HepG2 (cell line): ENCODE data around the gene ZBTB7B. TPM values are rescaled to one million over a fixed set of nuclear protein-coding genes. Genes with fewer than 3 reads are reported as not detected.

Experiments used
- ATAC-seq: fragments of 200-7000 bp; cut with Tn5 transposase; 3 replicates; pipeline ENCODE4 v1.9.1; 2020; ENCODE audit warnings: mild to moderate bottlenecking, moderate library complexity
- BruUV-seq: library from RNA; stranded (reverse); fragments of 400-500 nt; replicated peaks from 2 replicates; lab custom pipeline; 2021; lab: Mats Ljungman, UMichigan
- CTCF ChIA-PET: fragments of 300-600 bp; formaldehyde crosslinking; extraction: SDS; loops from one replicate; lab custom pipeline; 2021; ENCODE audit warnings: low total read pairs, inconsistent platforms, low intra/inter-chr PET ratio; lab: Yijun Ruan, JAX
- POLR2A ChIA-PET: fragments of 350-600 bp; sonication (Branson Sonifier 250); formaldehyde crosslinking; loops from one replicate; lab custom pipeline; 2020; ENCODE audit warnings: antibody characterized with exemption, inconsistent platforms; lab: Yijun Ruan, JAX
- DNase-seq: peaks from one replicate; pipeline ENCODE4 v3.0.0-alpha.2; 2015; ENCODE audit warnings: low spot score
- FAIRE-seq: peaks from 3 replicates; lab custom pipeline; 2011; peaks lifted over from hg19 to GRCh38; lab: Jason Lieb, UNC
- H2AFZ ChIP-seq: one replicate; pipeline ENCODE4 v1.6.1; 2011; ENCODE audit warnings: low read length, inconsistent platforms
- H3K27ac ChIP-seq: fragments of 300-600 bp; 3 replicates; pipeline ENCODE4 v1.8.0; 2011; ENCODE audit warnings: mixed run types, mild to moderate bottlenecking, mixed read lengths, low read length, inconsistent platforms; ENCODE audit not compliant: insufficient read depth; ENCODE audit errors: extremely low read length
- H3K27me3 ChIP-seq, 2 experiments: fragments of 200-600 bp in 1 of 2; 2 replicates in 1 of 2; 3 replicates in 1 of 2; pipeline versions ENCODE4 v1.6.0 to v1.8.0; 2011; ENCODE audit warnings: low read length in 2 of 2, mild to moderate bottlenecking in 2 of 2, moderate library complexity in 2 of 2, inconsistent platforms in 1 of 2; ENCODE audit not compliant: insufficient read depth in 2 of 2, control insufficient read depth in 1 of 2
- H3K36me3 ChIP-seq, 2 experiments: fragments of 200-600 bp in 1 of 2; replicated peaks in 1 of 2; 2 replicates in 1 of 2; 3 replicates in 1 of 2; pipeline versions ENCODE4 v1.5.1 to v1.8.0; 2011; ENCODE audit warnings: low read length in 2 of 2, inconsistent platforms in 1 of 2; ENCODE audit not compliant: insufficient read depth in 2 of 2, control insufficient read depth in 1 of 2
- H3K4me1 ChIP-seq: 2 replicates; pipeline ENCODE4 v1.5.1; 2012; ENCODE audit warnings: low read length, inconsistent platforms; ENCODE audit not compliant: insufficient read depth
- H3K4me2 ChIP-seq: 2 replicates; pipeline ENCODE4 v1.6.0; 2011; ENCODE audit warnings: low read depth, low read length, inconsistent platforms
- H3K4me3 ChIP-seq, 3 experiments: fragments of 200-600 bp in 1 of 3; sonication (generic), shearing (Covaris generic) in 1 of 3; replicated peaks in 1 of 3; 2 replicates each; pipeline ENCODE4 v1.5.1; 2011 to 2016; ENCODE audit warnings: low read length in 3 of 3, inconsistent platforms in 2 of 3, low read depth in 2 of 3, mild to moderate bottlenecking in 2 of 3, control low read depth in 1 of 3, mixed read lengths in 1 of 3; ENCODE audit not compliant: insufficient read depth in 1 of 3
- H3K79me2 ChIP-seq: one replicate; pipeline ENCODE4 v1.6.1; 2011; ENCODE audit warnings: low read length, inconsistent platforms; ENCODE audit not compliant: insufficient read depth
- H3K9ac ChIP-seq: 2 replicates; pipeline ENCODE4 v1.6.0; 2011; ENCODE audit warnings: mild to moderate bottlenecking, low read depth, low read length, inconsistent platforms; ENCODE audit not compliant: insufficient read depth
- H3K9me3 ChIP-seq: 2 replicates; pipeline ENCODE4 v1.5.1; 2012; ENCODE audit warnings: mild to moderate bottlenecking, low read length
- H4K20me1 ChIP-seq: 2 replicates; pipeline ENCODE4 v1.6.0; 2011; ENCODE audit warnings: inconsistent platforms, mild to moderate bottlenecking, low read length, moderate library complexity; ENCODE audit not compliant: insufficient read depth
- ARID4A ChIP-seq: sonication (generic); formaldehyde crosslinking; IDR thresholded peaks from 2 replicates; pipeline ENCODE4 v1.5.0; 2020; ENCODE audit warnings: mild to moderate bottlenecking, missing genetic modification reagents, borderline replicate concordance
- ELF3 ChIP-seq: IDR thresholded peaks from 2 replicates; pipeline ENCODE4 v1.6.1; 2016; ENCODE audit warnings: missing genetic modification reagents, missing compliant biosample characterization
- FOXA3 ChIP-seq: IDR thresholded peaks from 2 replicates; pipeline ENCODE4 v1.6.1; 2016; ENCODE audit warnings: missing genetic modification reagents, missing compliant biosample characterization
- HNRNPLL ChIP-seq: fragments of 200-400 bp; formaldehyde crosslinking; IDR thresholded peaks from 2 replicates; pipeline ENCODE4 v1.6.1; 2017; ENCODE audit warnings: mild to moderate bottlenecking, low read depth, low read length; ENCODE audit not compliant: poor library complexity, severe bottlenecking
- JUND ChIP-seq: sonication (generic); formaldehyde crosslinking; IDR thresholded peaks from 2 replicates; pipeline ENCODE4 v1.8.0; 2022; ENCODE audit warnings: mild to moderate bottlenecking, missing genetic modification reagents
- MATR3 ChIP-seq: sonication (generic); formaldehyde crosslinking; IDR thresholded peaks from 2 replicates; pipeline ENCODE4 v1.4.0; 2020; ENCODE audit warnings: missing genetic modification reagents
- MXD1 ChIP-seq: sonication (generic); formaldehyde crosslinking; IDR thresholded peaks from 2 replicates; pipeline ENCODE4 v1.4.0; 2020; ENCODE audit warnings: mild to moderate bottlenecking, missing genetic modification reagents
- POLR2A ChIP-seq, 2 experiments: IDR thresholded peaks; 2 replicates each; pipeline ENCODE4 v1.6.1; 2011; ENCODE audit warnings: low read depth in 2 of 2, low read length in 2 of 2, mild to moderate bottlenecking in 1 of 2, moderate library complexity in 1 of 2; ENCODE audit not compliant: insufficient read depth in 1 of 2
- REL ChIP-seq: sonication (generic); formaldehyde crosslinking; conservative IDR thresholded peaks from 2 replicates; pipeline ENCODE4 v1.8.0; 2022; ENCODE audit warnings: mild to moderate bottlenecking, missing genetic modification reagents, moderate library complexity
- TEF ChIP-seq: sonication (generic); formaldehyde crosslinking; IDR thresholded peaks from 2 replicates; pipeline ENCODE4 v1.5.0; 2020; ENCODE audit warnings: missing genetic modification reagents
- TFAP4 ChIP-seq: sonication (generic); IDR thresholded peaks from 2 replicates; pipeline ENCODE4 v1.6.1; 2016; ENCODE audit warnings: low read depth, borderline replicate concordance
- TOE1 ChIP-seq: sonication (generic); formaldehyde crosslinking; IDR thresholded peaks from 2 replicates; pipeline ENCODE4 v1.4.0; 2020; ENCODE audit warnings: mild to moderate bottlenecking, missing genetic modification reagents
- ZBTB2 ChIP-seq: sonication (generic); formaldehyde crosslinking; IDR thresholded peaks from 2 replicates; pipeline ENCODE4 v1.8.0; 2022; ENCODE audit warnings: low read depth, missing genetic modification reagents
- ZNF430 ChIP-seq: sonication (generic); formaldehyde crosslinking; IDR thresholded peaks from 2 replicates; pipeline ENCODE4 v1.9.0; 2021; ENCODE audit warnings: mild to moderate bottlenecking, missing genetic modification reagents
- ZNF629 ChIP-seq: sonication (generic); formaldehyde crosslinking; conservative IDR thresholded peaks from 2 replicates; pipeline ENCODE4 v1.5.0; 2020; ENCODE audit warnings: missing genetic modification reagents
- whole genome bisulfite sequencing: methylation state at CpG from one replicate; pipeline ENCODE4 v1.1.6; 2017; ENCODE audit warnings: low lambda C conversion rate; 5-methylcytosine and 5-hydroxymethylcytosine counted together
- in situ Hi-C: cut with HindIII; loops from 2 replicates; pipeline ENCODE4 v1.10.0; 2017; ENCODE audit warnings: low pct_unique_long_range_greater_than_20kb; ENCODE audit not compliant: extremely low pct_ligation_motif_present
- intact Hi-C: fragments of 100-400 bp; cut with micrococcal nuclease; formaldehyde crosslinking; loops from one replicate; pipeline ENCODE4 v1.10.0; 2022; ENCODE audit not compliant: unreplicated experiment
- polyA plus RNA-seq, 8 experiments: library from polyadenylated mRNA; depleted of rRNA in 3 of 8; stranded (reverse) in 7 of 8; unstranded in 1 of 8; fragments of >200 nt; fragmentation: Illumina TruSeq in 4 of 8; extraction: Trizol in 4 of 8; gene quantifications; 2 replicates each; pipeline versions ENCODE4 v1.2.1 to v1.2.3, GENCODE V29; 2011 to 2016; ENCODE audit warnings: low read depth in 4 of 8, missing spikeins in 1 of 8, mixed read lengths in 1 of 8; ENCODE audit not compliant: insufficient read depth in 1 of 8
- total RNA-seq, 5 experiments: library from RNA; depleted of rRNA; stranded (reverse); fragments of >200 nt; fragmentation: Illumina TruSeq; extraction: Trizol; gene quantifications; 2 replicates each; pipeline ENCODE4 v1.2.3, GENCODE V29; 2016; ENCODE audit warnings: low read depth in 1 of 5

ZBTB7B gene
- total and polyA plus RNA-seq, 2 of the 13 experiments (the other 11 are each of a cell fraction or from before 2014, with no cell fraction given), result 15.5 to 17.5 TPM

- peak; percentile 70 for FAIRE-seq
- TF ChIP-seq FOXA3 (CRISPR knock-in tag) (peak; percentile 66; the same call in 1 of the 2 replicates), TEF (CRISPR knock-in tag) (no peak), HNRNPLL (peak; percentile 72), TFAP4 (peak; percentile 82; the same call in 1 of the 2 replicates), ZNF629 (no peak; the same call in 1 of the 2 replicates), ELF3 (CRISPR knock-in tag) (peak; percentile 35; the same call in 1 of the 2 replicates), ZBTB2 (CRISPR knock-in tag) (peak; percentile 67; the same call in 1 of the 2 replicates), REL (CRISPR knock-in tag) (0 out of 2 replicates have a peak, but pooled peaks have one; percentile 22), POLR2A (IDR thresholded peaks at IDR 0.05; ENCODE audit: insufficient read depth in 1 of 2, low read depth in 2 of 2, low read length in 2 of 2) (peak; percentile 65 to 72), TOE1 (CRISPR knock-in tag) (no peak), MXD1 (CRISPR knock-in tag) (peak; percentile 68), ZNF430 (CRISPR knock-in tag) (peak; percentile 74), MATR3 (CRISPR knock-in tag) (no peak), JUND (peak; percentile 89), ARID4A (peak; percentile 76)
These were observed 1.7 kb upstream of the ZBTB7B start for GRCh38 chr1:155000726-155001424.

More at GRCh38 chr1:155000726-155001424, 1.7 kb upstream of the ZBTB7B start:
- Histone ChIP-seq H3K27me3 (no peaks in the 10 kb centered on the region; a peak in 1 of 5 replicates), H4K20me1 (no peaks in the 10 kb centered on the region), H3K9ac (peak overlapping the region; percentile 83), H3K79me2 (peaks cover 20% of the 10 kb centered on the region), H3K4me1 (peaks cover 37% of the 10 kb centered on the region), H3K27ac (peak overlapping the region; percentile 97), H2AFZ (no peak overlapping the region), H3K36me3 (no peaks in the 10 kb centered on the region), H3K4me2 (peak overlapping the region; percentile 100), H3K4me3 (peak overlapping the region; percentile 70 to 86 (median 84)), H3K9me3 (no peaks in the 10 kb centered on the region)
- BruUV-seq, result no TSS peak
- intact Hi-C loops, result loop anchor here (1.0 to 5.0 kb wide), 4 partner anchors 16 to 444 kb away; partner anchors contain the start of genes PYGO2 and UBE2Q1
- in situ Hi-C loops, result no loop called here
- peak; percentile 93 for DNase-seq
- POLR2A ChIA-PET, result interaction anchor here (0.6 to 6.7 kb wide), 27 partner anchors 7 to 441 kb away, joined by 3 to 90 read pairs (median 6); partner anchors contain the start of genes ADAM15, FLAD1, LENEP and PBXIP1
- peak; percentile 68 for ATAC-seq
- 0% methylated on average over 8 of the region's 43 CpGs for WGBS
- CTCF ChIA-PET, result interaction anchor here (1.8 to 6.8 kb wide), 2 partner anchors 17 to 83 kb away, joined by 4 to 54 read pairs; no protein-coding TSS in a partner anchor
